Upper lobe of left lung (tissue), 6 donors: Measurements from ENCODE around the gene ELP4. TPM values are rescaled to one million over a fixed set of nuclear protein-coding genes. Genes with fewer than 3 reads are reported as not detected.

Experiments
- ATAC-seq, 2 donors: fragments of 200-7000 bp; cut with Tn5 transposase; one replicate each; pipeline ENCODE4 v1.9.1; 2022; ENCODE audit warnings: mild to moderate bottlenecking in 2 of 2, moderate library complexity in 2 of 2; ENCODE audit not compliant: low FRiP score in 2 of 2
- DNase-seq, 2 donors: peaks; one replicate each; pipeline ENCODE4 v3.0.0-alpha.2; 2019 to 2020
- H3K27ac ChIP-seq, 4 donors: fragments of 200-600 bp; sonication (generic); one replicate each; pipeline ENCODE4 v1.5.1; 2016 to 2019
- H3K27me3 ChIP-seq, 4 donors: fragments of 200-600 bp; sonication (generic); one replicate each; pipeline ENCODE4 v1.5.1; 2017 to 2019
- H3K36me3 ChIP-seq, 4 donors: fragments of 200-600 bp; sonication (generic); one replicate each; pipeline ENCODE4 v1.5.1; 2016 to 2019
- H3K4me1 ChIP-seq, 4 donors: fragments of 200-600 bp; sonication (generic); one replicate each; pipeline ENCODE4 v1.5.1; 2018 to 2019
- H3K4me3 ChIP-seq, 4 donors: fragments of 200-600 bp; sonication (generic); one replicate each; pipeline ENCODE4 v1.5.1; 2017 to 2019; ENCODE audit warnings: mild to moderate bottlenecking in 2 of 4, moderate library complexity in 1 of 4
- H3K9me3 ChIP-seq, 4 donors: fragments of 200-600 bp; sonication (generic); one replicate each; pipeline ENCODE4 v1.5.1; 2018 to 2019
- CTCF ChIP-seq, 6 experiments: fragments of 450-650 bp in 4 of 6; fragments of 200-600 bp in 2 of 6; sonication (generic) in 2 of 6; IDR thresholded peaks; one replicate each; pipeline ENCODE4 v1.5.1; 2016 to 2019; ENCODE audit warnings: antibody characterized with exemption in 6 of 6
- EP300 ChIP-seq, 4 donors: sonication (generic); formaldehyde crosslinking; IDR thresholded peaks; one replicate each; pipeline ENCODE4 v1.5.1; 2017; ENCODE audit warnings: antibody characterized with exemption in 4 of 4, control low read depth in 2 of 4
- POLR2A ChIP-seq, 4 donors: fragments of 450-650 bp; IDR thresholded peaks; one replicate each; pipeline ENCODE4 v1.5.1; 2016 to 2017; ENCODE audit warnings: antibody characterized with exemption in 4 of 4, mild to moderate bottlenecking in 2 of 4
- POLR2AphosphoS5 ChIP-seq, 2 donors: sonication (generic); formaldehyde crosslinking; IDR thresholded peaks; one replicate each; pipeline ENCODE4 v1.5.1; 2017; ENCODE audit warnings: antibody characterized with exemption in 2 of 2
- WGBS, 2 donors: methylation state at CpG; one replicate each; pipeline ENCODE4 v1.1.5; 2017 to 2018; 5-methylcytosine and 5-hydroxymethylcytosine counted together
- total RNA-seq, 6 donors: library from RNA; depleted of rRNA in 4 of 6; stranded (reverse); fragments of >200 nt in 4 of 6; gene quantifications; one replicate each; pipeline versions ENCODE4 v1.1.0 to v1.2.1, GENCODE V29; 2016 to 2021
- donor health status: DM: no; HTN: no; CAD: no; lungs with moderate emphysema.
- donor health status: DM: no; HTN: yes; CAD: no; lungs with severe emphysema.

Gene ELP4
- total RNA-seq, 6 donors from 2014 or later = 6.3 to 34.7 (median 18.6) TPM

GRCh38 chr11:31818425-31818755 lies 308.8 kb downstream of the ELP4 start:
- DNase-seq (no peak), ATAC-seq (no peak)
- H3K27ac ChIP-seq = no peak overlapping the region
- no peak overlapping the region for H3K4me3 ChIP-seq
- TF ChIP-seq EP300 (IDR thresholded peaks at IDR 0.05) = no peak
- TF ChIP-seq POLR2A (IDR thresholded peaks at IDR 0.05) = no peak
- no peak for TF ChIP-seq POLR2AphosphoS5 (IDR thresholded peaks at IDR 0.05)
- TF ChIP-seq CTCF (IDR thresholded peaks at IDR 0.05) = no peak
- H3K27me3 ChIP-seq = peaks cover 2 to 98% (median 74%) of the 10 kb centered on the region in 4 donors
- WGBS, 2 donors = 9 to 12% methylated on average over 5 to 9 of the region's 9 CpGs
- H3K36me3 ChIP-seq = no peaks in the 10 kb centered on the region
- no peaks in the 10 kb centered on the region for H3K9me3 ChIP-seq
- peaks cover 42 to 60% (median 45%) of the 10 kb centered on the region in 4 donors for H3K4me1 ChIP-seq

GRCh38 chr11:31818874-31819331 lies 309.3 kb downstream of the ELP4 start:
- Histone ChIP-seq H3K27ac (no peak overlapping the region), H3K36me3 (no peaks in the 10 kb centered on the region), H3K4me3 (no peak overlapping the region), H3K4me1 (peaks cover 37 to 55% (median 40%) of the 10 kb centered on the region in 4 donors), H3K27me3 (peaks cover 4 to 98% (median 72%) of the 10 kb centered on the region in 4 donors), H3K9me3 (no peaks in the 10 kb centered on the region)
- TF ChIP-seq EP300 (IDR thresholded peaks at IDR 0.05) (no peak), CTCF (IDR thresholded peaks at IDR 0.05) (no peak), POLR2AphosphoS5 (IDR thresholded peaks at IDR 0.05) (no peak), POLR2A (IDR thresholded peaks at IDR 0.05) (no peak)
- WGBS, 2 donors = 9 to 17% methylated on average over 8 to 16 of the region's 26 CpGs
- DNase-seq (peak in 1 of 2 donors; percentile 65), ATAC-seq (no peak)

DNA sequence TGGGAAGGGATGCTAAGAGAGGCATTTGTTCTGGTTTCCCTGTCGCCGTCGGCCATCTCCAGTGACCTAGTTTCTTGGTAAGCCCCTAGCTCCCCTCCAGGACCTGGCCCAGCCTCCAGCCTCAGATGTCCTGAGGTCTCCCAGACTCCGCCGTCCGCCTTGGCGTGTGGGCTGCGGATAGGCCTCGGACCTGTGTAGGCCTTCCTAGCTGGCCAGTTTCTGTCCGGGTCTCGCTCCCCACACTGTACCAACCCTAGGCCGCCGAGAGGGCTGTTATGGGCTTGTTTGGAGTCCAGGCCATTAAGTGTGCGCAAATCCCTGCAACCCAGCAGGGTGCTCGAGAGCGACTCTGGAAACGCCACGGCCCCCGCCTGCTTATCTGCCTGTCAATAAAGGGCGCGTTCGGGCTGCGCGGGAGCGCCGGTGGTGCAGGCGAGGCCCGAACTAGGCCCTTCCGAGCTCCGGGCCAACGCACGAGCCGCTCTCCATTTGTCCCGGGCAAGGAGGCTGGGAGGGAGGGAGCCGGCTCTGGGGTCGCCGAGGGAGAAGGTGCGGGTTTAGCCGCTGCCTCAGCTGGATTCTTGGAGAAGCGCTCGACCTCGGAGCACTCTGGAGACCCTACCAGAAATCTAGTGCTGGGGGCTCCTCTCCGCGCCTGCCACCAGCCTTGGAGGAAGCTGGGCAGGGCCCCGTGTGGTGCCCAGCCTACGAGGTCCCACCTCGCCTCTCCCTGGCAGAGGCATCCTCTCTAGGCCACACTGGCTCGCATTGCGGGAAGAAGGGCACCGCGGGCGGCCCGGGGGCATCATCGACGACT lies 310.3 kb downstream of the ELP4 start:
- peak in 1 of 2 donors; percentile 76 for DNase-seq
- no peak for TF ChIP-seq EP300 (IDR thresholded peaks at IDR 0.05)
- TF ChIP-seq POLR2A (IDR thresholded peaks at IDR 0.05) = no peak
- no peak for TF ChIP-seq CTCF (IDR thresholded peaks at IDR 0.05)
- TF ChIP-seq POLR2AphosphoS5 (IDR thresholded peaks at IDR 0.05) = no peak
- Histone ChIP-seq H3K36me3 (no peaks in the 10 kb centered on the region), H3K4me3 (no peak overlapping the region), H3K9me3 (no peaks in the 10 kb centered on the region), H3K27me3 (peaks cover 2 to 98% (median 71%) of the 10 kb centered on the region in 4 donors), H3K4me1 (peaks cover 29 to 47% (median 32%) of the 10 kb centered on the region in 4 donors), H3K27ac (no peak overlapping the region)
- ATAC-seq = no peak
- whole genome bisulfite sequencing, 2 donors = 19 to 30% methylated on average over 3 to 53 of the region's 55 CpGs

- Histone ChIP-seq H3K27ac (no peak overlapping the region), H3K9me3 (no peaks in the 10 kb centered on the region), H3K4me1 (peaks cover 26 to 47% (median 29%) of the 10 kb centered on the region in 4 donors), H3K36me3 (no peaks in the 10 kb centered on the region), H3K4me3 (no peak overlapping the region), H3K27me3 (peaks cover 2 to 96% (median 72%) of the 10 kb centered on the region in 4 donors)
- DNase-seq (peak in 1 of 2 donors; percentile 73), ATAC-seq (no peak)
- TF ChIP-seq POLR2AphosphoS5 (IDR thresholded peaks at IDR 0.05) = no peak
- no peak for TF ChIP-seq EP300 (IDR thresholded peaks at IDR 0.05)
- no peak for TF ChIP-seq CTCF (IDR thresholded peaks at IDR 0.05)
- TF ChIP-seq POLR2A (IDR thresholded peaks at IDR 0.05) = no peak
- WGBS, 2 donors = 9 to 14% methylated on average over 13 to 15 of the region's 15 CpGs
Measured at GRCh38 chr11:31820438-31820818, 310.9 kb downstream of the ELP4 start.
